HG03432 (cell line): ENCODE measurements around the gene PAK2.
A peak's percentile ranks its signal among the peaks of the same experiment; 100 is the strongest.
"Not testable (repeated sequence)": the region's sequence is repeated elsewhere in the genome, so short reads cannot be mapped to it uniquely, and the experiment has no call there.

Source experiments
- ATAC-seq: cut with Tn5 transposase; IDR thresholded peaks from one replicate; pipeline ENCODE4 v1.9.1; 2021; ENCODE audit warnings: mild to moderate bottlenecking, moderate library complexity; ENCODE audit not compliant: unreplicated experiment

The PAK2 gene

GRCh38 chr3:196839351-196839750 is 99.7 kb downstream of the PAK2 start:
- not testable (repeated sequence) for ATAC-seq

DNA sequence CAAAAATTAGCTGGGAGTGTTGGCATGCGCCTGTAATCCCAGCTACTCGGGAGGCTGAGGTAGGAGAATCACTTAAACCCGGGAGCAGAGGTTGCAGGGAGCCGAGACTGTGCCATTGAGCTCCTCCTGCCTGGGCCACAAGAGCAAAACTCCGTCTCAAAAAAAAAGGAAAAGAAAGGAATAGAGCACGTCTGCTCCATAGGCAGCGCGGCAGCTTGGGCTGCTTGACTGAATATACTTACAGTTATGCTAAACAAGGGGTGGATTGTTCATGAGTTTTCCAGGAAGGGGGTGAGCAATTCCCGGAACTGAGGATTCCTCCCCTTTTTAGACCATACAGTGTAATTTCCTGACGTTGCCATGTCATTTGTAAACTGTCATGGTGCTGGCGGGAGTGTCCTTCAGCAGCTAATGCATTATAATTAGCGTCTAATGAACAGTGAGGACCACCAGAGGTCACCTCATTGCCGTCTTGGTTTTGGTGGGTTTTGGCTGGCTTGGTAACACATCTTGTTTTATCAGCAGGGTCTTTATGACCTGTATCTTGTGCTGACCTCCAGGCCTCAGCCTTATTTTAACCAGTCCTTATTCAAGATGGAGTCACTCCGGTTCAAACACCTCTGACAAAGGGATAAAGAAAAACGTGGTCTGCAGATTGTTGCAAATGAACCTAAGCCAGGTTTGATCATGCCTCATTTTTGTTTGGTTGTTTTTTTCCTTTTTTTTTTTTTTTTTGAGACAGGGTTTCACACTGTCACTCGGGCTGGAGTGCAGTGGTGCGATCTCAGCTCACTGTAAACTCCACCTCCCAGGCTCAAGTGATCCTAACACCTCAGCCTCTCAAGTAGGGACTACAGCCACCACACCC is 103.1 kb downstream of the PAK2 start:
- no peak for ATAC-seq

- no peak for ATAC-seq
Observed at GRCh38 chr3:196843435-196844110, 103.9 kb downstream of the PAK2 start.

- not testable (repeated sequence) for ATAC-seq
Observed at GRCh38 chr3:196844235-196845219, 104.9 kb downstream of the PAK2 start.

DNA sequence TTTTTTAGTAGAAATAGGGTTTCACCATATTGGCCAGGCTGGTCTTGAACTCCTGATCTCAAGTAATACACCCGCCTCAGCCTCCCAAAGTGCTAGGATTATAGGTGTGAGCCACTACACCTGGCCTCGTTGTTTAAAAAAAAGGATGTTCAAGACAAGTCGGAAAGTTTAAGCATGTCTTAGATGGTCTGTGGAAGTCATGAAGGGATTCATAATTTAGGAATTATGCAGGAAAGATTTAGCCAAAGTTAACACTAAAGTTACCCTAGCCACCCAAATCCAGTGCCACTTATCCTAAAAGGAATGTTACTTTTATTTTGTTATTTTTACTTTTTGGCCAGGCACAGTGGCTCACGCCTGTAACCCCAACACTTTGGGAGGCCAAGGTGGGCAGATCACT is 108.7 kb downstream of the PAK2 start:
- not testable (repeated sequence) for ATAC-seq

DNA sequence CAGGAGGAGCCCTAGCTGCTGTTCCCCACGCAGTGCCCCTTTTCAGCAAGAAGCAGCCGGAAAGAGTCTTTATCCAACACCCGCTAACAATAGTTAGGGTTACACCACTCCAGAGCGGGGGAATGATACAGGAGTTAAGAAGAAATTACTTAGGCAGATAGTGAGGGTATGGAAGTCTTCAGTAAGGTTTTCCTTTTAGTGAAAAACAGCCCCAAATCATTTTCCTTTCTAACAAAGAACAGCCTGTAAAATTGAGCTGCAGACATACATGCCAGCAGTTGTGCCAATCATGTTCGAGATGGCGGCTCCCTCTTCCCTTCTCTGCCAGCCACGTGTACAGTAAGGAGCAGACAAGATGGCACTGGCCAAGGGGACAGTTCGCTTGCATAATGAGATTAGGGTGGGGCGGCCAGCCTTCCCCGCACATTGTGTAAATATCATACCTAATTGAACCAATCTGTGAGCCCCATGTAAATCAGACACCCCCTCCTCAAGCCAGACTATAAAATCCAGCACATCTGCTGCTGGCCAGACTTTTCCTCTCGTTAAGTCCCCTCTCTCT is 109.6 kb downstream of the PAK2 start:
- no peak for ATAC-seq

DNA sequence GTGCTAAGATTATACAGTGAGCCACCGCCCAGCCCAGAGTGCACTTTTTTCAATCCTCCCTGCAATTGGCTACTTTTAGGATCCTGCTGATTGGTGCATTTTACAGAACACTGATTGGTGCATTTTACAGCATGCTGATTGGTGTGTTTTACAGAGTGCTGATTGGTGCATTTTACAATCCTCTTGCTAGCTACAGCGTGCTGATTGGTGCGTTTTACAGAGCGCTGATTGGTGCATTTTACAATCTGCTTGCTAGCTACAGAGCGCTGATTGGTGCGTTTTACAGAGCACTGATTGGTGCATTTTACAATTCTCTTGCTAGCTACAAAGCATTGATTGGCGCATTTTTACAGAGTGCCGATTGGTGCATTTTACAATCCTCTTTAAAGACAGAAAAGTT is 123.3 kb downstream of the PAK2 start:
- ATAC-seq, result not testable (repeated sequence)

GRCh38 chr3:196867155-196867506 is 127.5 kb downstream of the PAK2 start:
- no peak for ATAC-seq

- peak; percentile 94 for ATAC-seq
Observed at GRCh38 chr3:196867507-196868296, 128.0 kb downstream of the PAK2 start, which contains the start of gene SENP5. Gene SENP5 (plus strand): TSS chr3:196867920. CDS start chr3:196885182, 17,262 bp downstream.

- ATAC-seq, result peak; percentile 25
Observed at GRCh38 chr3:196868297-196868661, 128.6 kb downstream of the PAK2 start.

GRCh38 chr3:196872316-196872715 is 132.7 kb downstream of the PAK2 start:
- ATAC-seq, result no peak

GRCh38 chr3:196874511-196875094 is 134.9 kb downstream of the PAK2 start:
- ATAC-seq, result not testable (repeated sequence)

- no peak for ATAC-seq
Observed at GRCh38 chr3:196875258-196875657, 135.6 kb downstream of the PAK2 start.
